GM12878 (cell line): ENCODE results near the gene LYPLAL1. TPM values are rescaled to one million over a fixed set of nuclear protein-coding genes. Genes with fewer than 3 reads are reported as not detected.
A peak's percentile ranks its signal among the peaks of the same experiment; 100 is the strongest.

ENCODE experiments used
- CEBPB ChIP-seq, 2 experiments: fragments of 150-350 bp in 1 of 2; IDR thresholded peaks; 2 replicates each; pipeline ENCODE4 v1.6.1; 2012 to 2014; ENCODE audit warnings: low read depth in 2 of 2, low read length in 2 of 2, borderline replicate concordance in 1 of 2, inconsistent platforms in 1 of 2
- ESRRA ChIP-seq: IDR thresholded peaks from 2 replicates; pipeline ENCODE4 v1.6.1; 2012; ENCODE audit warnings: mild to moderate bottlenecking, low read length, improper control_type of control experiment
- EZH2 ChIP-seq: IDR thresholded peaks from 2 replicates; pipeline ENCODE4 v1.6.1; 2012; ENCODE audit warnings: low read depth, mild to moderate bottlenecking, control low read depth, inconsistent platforms, low read length, borderline replicate concordance; ENCODE audit not compliant: control insufficient read depth
- HDAC6 ChIP-seq: fragments of 200-600 bp; sonication (generic); IDR thresholded peaks from one replicate; pipeline ENCODE4 v1.8.0; 2017; ENCODE audit warnings: antibody characterized with exemption; ENCODE audit not compliant: unreplicated experiment
- HSF1 ChIP-seq: fragments of 150-350 bp; IDR thresholded peaks from 2 replicates; pipeline ENCODE4 v1.6.1; 2014; ENCODE audit warnings: mild to moderate bottlenecking, low read depth, low read length
- IKZF2 ChIP-seq, 2 experiments: fragments of 450-650 bp; IDR thresholded peaks; 2 replicates each; pipeline ENCODE4 v1.6.1; 2017; ENCODE audit warnings: mild to moderate bottlenecking in 2 of 2, moderate library complexity in 2 of 2
- JUND ChIP-seq: IDR thresholded peaks from 2 replicates; pipeline ENCODE4 v1.6.1; 2012; ENCODE audit warnings: low read depth, mild to moderate bottlenecking, low read length, improper control_type of control experiment, moderate library complexity
- MXI1 ChIP-seq: fragments of 150-350 bp; IDR thresholded peaks from 2 replicates; pipeline ENCODE4 v1.6.1; 2011; ENCODE audit warnings: low read depth, mild to moderate bottlenecking, inconsistent platforms, low read length, improper control_type of control experiment
- NR2F1 ChIP-seq: fragments of 450-650 bp; conservative IDR thresholded peaks from 2 replicates; pipeline ENCODE4 v1.6.1; 2017; ENCODE audit warnings: mild to moderate bottlenecking
- NRF1 ChIP-seq: conservative IDR thresholded peaks from 2 replicates; pipeline ENCODE4 v1.6.1; 2011; ENCODE audit warnings: mild to moderate bottlenecking, low read depth, low read length, improper control_type of control experiment
- PAX8 ChIP-seq: fragments of 450-650 bp; IDR thresholded peaks from 2 replicates; pipeline ENCODE4 v1.6.1; 2017; ENCODE audit warnings: mild to moderate bottlenecking, moderate library complexity
- SKIL ChIP-seq: fragments of 450-650 bp; IDR thresholded peaks from 2 replicates; pipeline ENCODE4 v1.6.1; 2017; ENCODE audit warnings: mild to moderate bottlenecking, low read depth, inconsistent platforms; ENCODE audit not compliant: poor library complexity, severe bottlenecking
- SMARCA5 ChIP-seq: fragments of 450-650 bp; IDR thresholded peaks from 2 replicates; pipeline ENCODE4 v1.6.1; 2017; ENCODE audit warnings: mild to moderate bottlenecking
- SP1 ChIP-seq: IDR thresholded peaks from one replicate; pipeline ENCODE4 v1.6.1; 2011; ENCODE audit warnings: low read depth, low read length
- SRF ChIP-seq, 2 experiments: IDR thresholded peaks; 2 replicates each; pipeline ENCODE4 v1.6.1; 2011; ENCODE audit warnings: low read depth in 2 of 2, low read length in 2 of 2, mild to moderate bottlenecking in 1 of 2, moderate library complexity in 1 of 2
- SUPT20H ChIP-seq: IDR thresholded peaks from 2 replicates; pipeline ENCODE4 v1.6.1; 2011; ENCODE audit warnings: low read depth, mild to moderate bottlenecking, low read length, moderate library complexity, borderline replicate concordance; ENCODE audit not compliant: control insufficient read depth
- TBL1XR1 ChIP-seq: IDR thresholded peaks from 2 replicates; pipeline ENCODE4 v1.6.1; 2012; ENCODE audit warnings: low read depth, low read length, improper control_type of control experiment
- TCF12 ChIP-seq: IDR thresholded peaks from 2 replicates; pipeline ENCODE4 v1.6.1; 2011; ENCODE audit warnings: low read depth, mild to moderate bottlenecking, low read length
- WRNIP1 ChIP-seq: IDR thresholded peaks from 2 replicates; pipeline ENCODE4 v1.6.1; 2011; ENCODE audit warnings: low read depth, low read length, improper control_type of control experiment, borderline replicate concordance
- YY1 ChIP-seq: IDR thresholded peaks from 2 replicates; pipeline ENCODE4 v1.6.1; 2011; ENCODE audit warnings: low read depth, mild to moderate bottlenecking, low read length
- ZNF274 ChIP-seq: IDR thresholded peaks from one replicate; pipeline ENCODE4 v1.8.0; 2011; ENCODE audit not compliant: insufficient read length, insufficient read depth
- ZNF687 ChIP-seq: fragments of 450-650 bp; IDR thresholded peaks from 2 replicates; pipeline ENCODE4 v1.6.1; 2017; ENCODE audit warnings: mild to moderate bottlenecking, moderate library complexity
- polyA plus RNA-seq, 11 experiments: library from polyadenylated mRNA; depleted of rRNA in 4 of 11; unstranded in 6 of 11; stranded (reverse) in 5 of 11; fragments of >200 nt; fragmentation: Nextera tagmentation in 4 of 11; fragmentation: Illumina TruSeq in 1 of 11; extraction: Ambion mirVana in 4 of 11; extraction: Trizol in 1 of 11; gene quantifications; 1 replicate in 1 of 11; 2 replicates in 10 of 11; pipeline versions ENCODE4 v1.2.1 to v1.2.3, GENCODE V29; 2011 to 2016; ENCODE audit warnings: inconsistent platforms in 2 of 11, missing spikeins in 2 of 11, low read depth in 1 of 11
- total RNA-seq, 4 experiments: library from RNA; depleted of rRNA in 3 of 4; stranded (reverse); fragments of >200 nt in 3 of 4; fragmentation: Illumina TruSeq in 1 of 4; extraction: Trizol in 1 of 4; gene quantifications; 2 replicates each; pipeline versions ENCODE4 v1.2.1 to v1.2.3, GENCODE V29; 2013 to 2021

The LYPLAL1 gene
- total and polyA plus RNA-seq, 10 of the 15 experiments (the other 5 are each of a cell fraction or from before 2014, with no cell fraction given) = 19.4 to 112 (median 40.5) TPM

- TF ChIP-seq HSF1 (no peak), NRF1 (no peak), JUND (peak; percentile 21; the same call in 1 of the 2 replicates), TBL1XR1 (peak; percentile 76), WRNIP1 (no peak), ZNF274 (no peak), SMARCA5 (no peak), ZNF687 (0 out of 2 replicates have a peak, but pooled peaks have one; percentile 11), HDAC6 (no peak), TCF12 (0 out of 2 replicates have a peak, but pooled peaks have one; percentile 21), EZH2 (no peak), SRF (IDR thresholded peaks at IDR 0.05; ENCODE audit: low read depth in 2 of 2, low read length in 2 of 2) (no peak), IKZF2 (IDR thresholded peaks at IDR 0.05) (peak; percentile 92 to 94), MXI1 (peak; percentile 29; the same call in 1 of the 2 replicates), CEBPB (IDR thresholded peaks at IDR 0.05; ENCODE audit: borderline replicate concordance in 1 of 2, low read depth in 2 of 2, low read length in 2 of 2) (no peak), NR2F1 (no peak; the same call in 1 of the 2 replicates), SP1 (no peak), SUPT20H (no peak), PAX8 (no peak), SKIL (peak; percentile 84), ESRRA (no peak), YY1 (no peak)
Measured at GRCh38 chr1:219174460-219175211, 958 bp downstream of the LYPLAL1 start (continued).
